ENCODE data around the gene LIF. TPM values are rescaled to one million over a fixed set of nuclear protein-coding genes. Genes with fewer than 3 reads are reported as not detected.

LIF gene
- total RNA-seq, 1 experiment from 2014 or later = 75.4 TPM

GRCh38 chr22:30286331-30286730, 39.8 kb upstream of the LIF start:
- Histone ChIP-seq H2AFZ (ENCODE audit: low read depth, low read length, poor library complexity, severe bottlenecking) (no peak overlapping the region), H3K79me2 (ENCODE audit: insufficient read depth, low read length) (no peaks in the 10 kb centered on the region), H3K27me3 (ENCODE audit: insufficient read depth, low read length) (no peaks in the 10 kb centered on the region), H3K9ac (ENCODE audit: low read length) (no peak overlapping the region), H3K36me3 (ENCODE audit: control insufficient read depth in 1 of 2, insufficient read depth in 2 of 2, low read length in 2 of 2) (no peaks in the 10 kb centered on the region), H3K4me2 (ENCODE audit: low read length) (peak overlapping the region; percentile 97; the same call in 1 of the 2 replicates), H4K20me1 (ENCODE audit: insufficient read depth) (no peaks in the 10 kb centered on the region), H3K4me3 (replicated peaks in 1 of 2; ENCODE audit: low read depth in 1 of 2, low read length in 2 of 2) (no peak overlapping the region), H3K9me3 (ENCODE audit: control insufficient read depth in 1 of 2, insufficient read depth in 1 of 2, low read depth in 1 of 2, low read length in 2 of 2) (no peaks in the 10 kb centered on the region), H3K27ac (ENCODE audit: low read depth, low read length) (no peak overlapping the region), H3K4me1 (ENCODE audit: control insufficient read depth in 1 of 2, insufficient read depth in 2 of 2, low read length in 2 of 2) (peaks cover 33 to 53% of the 10 kb centered on the region in 2 experiments), H3K9me2 (ENCODE audit: insufficient read depth) (no peaks in the 10 kb centered on the region)
- ChIA-PET POLR2A (no interaction called here), RAD21 (ENCODE audit: low non-redundant PET in 1 of 2, low total read pairs in 2 of 2, uncharacterized antibody in 2 of 2, unreplicated experiment in 2 of 2) (no interaction called here), CTCF (interaction anchor here (0.9 kb wide), 1 partner anchor 9 kb away, joined by 4 read pairs; no protein-coding TSS in a partner anchor)
- DNase-seq (ENCODE audit: low read depth, low spot score) (no peak), ATAC-seq (no peak)
- intact Hi-C loops (cut with micrococcal nuclease) = loop anchor here (5.0 kb wide), 1 partner anchor 141 kb away; the partner anchor contains the start of gene MTFP1
- BruUV-seq (replicated peaks) = no TSS peak
- no peak for TF ChIP-seq ZNF274 (IDR thresholded peaks at IDR 0.05; ENCODE audit: low read depth, low read length)
- no peak for TF ChIP-seq MAX (IDR thresholded peaks at IDR 0.05)
- no peak for TF ChIP-seq FOSL1 (IDR thresholded peaks at IDR 0.05; ENCODE audit: low read depth)
- TF ChIP-seq ZFX (IDR thresholded peaks at IDR 0.05) = no peak
- no peak for TF ChIP-seq EZH2phosphoT487 (IDR thresholded peaks at IDR 0.05; ENCODE audit: borderline replicate concordance)
- no peak for TF ChIP-seq ATF3 (IDR thresholded peaks at IDR 0.05)
- no peak for TF ChIP-seq CEBPB (IDR thresholded peaks at IDR 0.05; ENCODE audit: low read depth)
- TF ChIP-seq EGR1 (IDR thresholded peaks at IDR 0.05; ENCODE audit: low read depth) = no peak
- TF ChIP-seq JUND (IDR thresholded peaks at IDR 0.05) = no peak
- TF ChIP-seq RAD21 (IDR thresholded peaks at IDR 0.05; ENCODE audit: low read depth) = no peak
- TF ChIP-seq POLR2A (IDR thresholded peaks at IDR 0.05; ENCODE audit: borderline replicate concordance, extremely low read depth, insufficient read depth, insufficient read length) = no peak
- no peak for TF ChIP-seq TCF7L2 (IDR thresholded peaks at IDR 0.05; ENCODE audit: borderline replicate concordance, extremely low read depth, insufficient read depth, insufficient read length)
- no peak for TF ChIP-seq EZH2 (IDR thresholded peaks at IDR 0.05)
- TF ChIP-seq YY1 (IDR thresholded peaks at IDR 0.05; ENCODE audit: extremely low read depth, insufficient replicate concordance, low read depth, low read length) = no peak
- no peak for TF ChIP-seq SIN3A (IDR thresholded peaks at IDR 0.05; ENCODE audit: low read depth)
- no peak for TF ChIP-seq SP1 (IDR thresholded peaks at IDR 0.05; ENCODE audit: low read depth)
- TF ChIP-seq CTCF (IDR thresholded peaks at IDR 0.05 in 2 of 3, conservative IDR thresholded peaks at IDR 0.05 in 1 of 3; ENCODE audit: borderline replicate concordance in 1 of 3, insufficient read depth in 1 of 3, low read depth in 2 of 3, low read length in 2 of 3) = no peak
- no peak for TF ChIP-seq REST (IDR thresholded peaks at IDR 0.05; ENCODE audit: low read depth)
